Left ventricle myocardium inferior (tissue), 1 donor: Measurements from ENCODE around the gene UBA6. TPM values are rescaled to one million over a fixed set of nuclear protein-coding genes. Genes with fewer than 3 reads are reported as not detected.
"Not testable (repeated sequence)": the region's sequence is repeated elsewhere in the genome, so short reads cannot be mapped to it uniquely, and the experiment has no call there.

Experiments used
- DNase-seq: peaks from one replicate; pipeline ENCODE4 v3.0.0-alpha.2; 2020
- H3K27ac ChIP-seq: fragments of 200-600 bp; replicated peaks from 2 replicates; pipeline ENCODE4 v1.8.0; 2021
- H3K27me3 ChIP-seq: fragments of 200-600 bp; 2 replicates; pipeline ENCODE4 v1.8.0; 2021; ENCODE audit warnings: low read depth
- H3K36me3 ChIP-seq: fragments of 200-600 bp; 2 replicates; pipeline ENCODE4 v1.8.0; 2021
- H3K4me1 ChIP-seq: fragments of 200-600 bp; 2 replicates; pipeline ENCODE4 v1.8.0; 2021
- H3K4me3 ChIP-seq: fragments of 200-600 bp; 2 replicates; pipeline ENCODE4 v1.8.0; 2021; ENCODE audit warnings: mild to moderate bottlenecking, moderate library complexity
- H3K9me3 ChIP-seq: fragments of 200-600 bp; replicated peaks from 2 replicates; pipeline ENCODE4 v1.8.0; 2021
- intact Hi-C: fragments of 100-400 bp; cut with micrococcal nuclease; formaldehyde crosslinking; loops from one replicate; pipeline ENCODE4 v1.11.0; 2022
- total RNA-seq: library from RNA; stranded (reverse); fragmentation: NEBNext Ultra II Directional; extraction: Animal tissue kit (Norgen Biotek cat#: 25700); gene quantifications from one replicate; pipeline ENCODE4 v1.2.1, GENCODE V29; 2021
- TF ChIP-seq, protein P1 (sequence below): fragments of 200-600 bp; IDR thresholded peaks from 2 replicates; pipeline ENCODE4 v1.8.0; 2021; ENCODE audit warnings: antibody characterized with exemption, mild to moderate bottlenecking, borderline replicate concordance
- donor health status: DM: no; HTN: yes; CAD: no; lungs with severe emphysema.

Gene UBA6
- total RNA-seq, 1 donor from 2014 or later: 18.2 TPM

- TF ChIP-seq, protein P1, sequence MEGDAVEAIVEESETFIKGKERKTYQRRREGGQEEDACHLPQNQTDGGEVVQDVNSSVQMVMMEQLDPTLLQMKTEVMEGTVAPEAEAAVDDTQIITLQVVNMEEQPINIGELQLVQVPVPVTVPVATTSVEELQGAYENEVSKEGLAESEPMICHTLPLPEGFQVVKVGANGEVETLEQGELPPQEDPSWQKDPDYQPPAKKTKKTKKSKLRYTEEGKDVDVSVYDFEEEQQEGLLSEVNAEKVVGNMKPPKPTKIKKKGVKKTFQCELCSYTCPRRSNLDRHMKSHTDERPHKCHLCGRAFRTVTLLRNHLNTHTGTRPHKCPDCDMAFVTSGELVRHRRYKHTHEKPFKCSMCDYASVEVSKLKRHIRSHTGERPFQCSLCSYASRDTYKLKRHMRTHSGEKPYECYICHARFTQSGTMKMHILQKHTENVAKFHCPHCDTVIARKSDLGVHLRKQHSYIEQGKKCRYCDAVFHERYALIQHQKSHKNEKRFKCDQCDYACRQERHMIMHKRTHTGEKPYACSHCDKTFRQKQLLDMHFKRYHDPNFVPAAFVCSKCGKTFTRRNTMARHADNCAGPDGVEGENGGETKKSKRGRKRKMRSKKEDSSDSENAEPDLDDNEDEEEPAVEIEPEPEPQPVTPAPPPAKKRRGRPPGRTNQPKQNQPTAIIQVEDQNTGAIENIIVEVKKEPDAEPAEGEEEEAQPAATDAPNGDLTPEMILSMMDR: no peak
- Histone ChIP-seq H3K4me3 (no peak overlapping the region), H3K36me3 (peaks cover 85% of the 10 kb centered on the region), H3K9me3 (no peaks in the 10 kb centered on the region), H3K27me3 (no peaks in the 10 kb centered on the region), H3K4me1 (no peaks in the 10 kb centered on the region), H3K27ac (no peak overlapping the region)
- intact Hi-C loops: no loop called here
- no peak for DNase-seq
Observed at GRCh38 chr4:67668315-67668714, 32.6 kb downstream of the UBA6 start.

DNA sequence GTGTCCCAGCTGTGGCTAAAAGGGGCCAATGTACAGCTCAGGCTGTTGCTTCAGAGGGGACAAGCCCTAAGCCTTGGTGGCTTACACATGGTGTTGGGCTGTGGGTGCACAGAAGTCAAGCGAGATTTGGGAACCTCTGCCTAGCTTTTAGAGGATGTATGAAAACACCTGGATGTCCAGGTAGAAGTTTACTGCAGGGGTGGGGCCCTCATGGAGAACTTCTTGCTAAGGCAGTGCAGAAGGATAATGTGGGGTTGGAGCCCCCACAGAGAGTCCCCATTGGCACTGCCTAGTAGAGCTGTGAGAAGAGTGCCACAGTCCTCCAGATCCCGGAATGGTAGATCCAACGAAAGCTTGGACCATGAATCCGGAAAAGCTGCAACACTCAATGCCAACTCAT is 40.5 kb downstream of the UBA6 start:
- peaks cover 75% of the 10 kb centered on the region for H3K36me3 ChIP-seq
- H3K4me1 ChIP-seq: no peaks in the 10 kb centered on the region
- no peak overlapping the region for H3K27ac ChIP-seq
- H3K4me3 ChIP-seq: no peak overlapping the region
- intact Hi-C loops: no loop called here
- DNase-seq: no peak
- no peaks in the 10 kb centered on the region for H3K27me3 ChIP-seq
- H3K9me3 ChIP-seq: peaks cover 15% of the 10 kb centered on the region
- TF ChIP-seq, protein P1: no peak

DNA sequence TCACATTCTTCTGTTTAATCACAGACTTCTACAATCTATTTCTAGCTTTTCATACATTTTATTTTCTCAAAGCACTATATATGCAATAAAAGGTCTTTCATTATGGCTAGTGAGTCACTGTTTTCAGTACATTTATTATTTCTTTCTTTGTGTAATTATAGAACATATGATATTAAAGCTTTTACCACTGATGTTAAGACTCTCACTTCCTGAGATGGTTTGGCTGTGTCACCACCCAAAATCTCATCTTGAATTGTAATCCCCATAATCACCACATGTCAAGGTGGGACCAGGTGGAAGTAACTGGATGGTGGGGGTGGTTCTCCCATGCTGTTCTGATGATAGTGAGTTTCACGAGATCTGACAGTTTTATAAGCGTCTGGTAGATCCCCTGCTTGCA is 41.9 kb downstream of the UBA6 start:
- intact Hi-C loops: no loop called here
- Histone ChIP-seq H3K4me1 (no peaks in the 10 kb centered on the region), H3K27me3 (no peaks in the 10 kb centered on the region), H3K9me3 (peaks cover 18% of the 10 kb centered on the region), H3K4me3 (no peak overlapping the region), H3K27ac (no peak overlapping the region), H3K36me3 (peaks cover 77% of the 10 kb centered on the region)
- TF ChIP-seq, protein P1: no peak
- no peak for DNase-seq

GRCh38 chr4:67658302-67658701 is 42.7 kb downstream of the UBA6 start:
- TF ChIP-seq, protein P1: no peak
- H3K4me3 ChIP-seq: no peak overlapping the region
- peaks cover 18% of the 10 kb centered on the region for H3K9me3 ChIP-seq
- H3K4me1 ChIP-seq: no peaks in the 10 kb centered on the region
- H3K27ac ChIP-seq: no peak overlapping the region
- H3K36me3 ChIP-seq: peaks cover 79% of the 10 kb centered on the region
- intact Hi-C loops: no loop called here
- DNase-seq: no peak
- H3K27me3 ChIP-seq: no peaks in the 10 kb centered on the region

DNA sequence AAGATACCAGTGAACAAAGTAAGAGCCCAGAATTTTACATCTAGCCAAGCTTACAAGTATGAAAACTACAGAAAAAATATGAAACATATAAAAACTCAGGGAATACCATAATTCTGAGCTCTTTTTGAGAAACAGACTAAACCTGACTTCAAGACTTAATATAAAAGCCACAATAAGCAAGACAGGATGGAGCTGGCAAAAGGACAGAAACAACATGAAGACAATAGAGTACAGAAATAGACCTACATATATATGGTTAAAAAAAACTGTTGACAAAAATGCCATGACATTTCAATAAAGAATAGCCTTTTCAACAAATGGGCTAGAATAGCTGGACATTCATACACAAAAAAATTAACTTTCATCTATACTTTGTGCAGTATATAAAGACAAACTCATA is 49.4 kb downstream of the UBA6 start:
- Histone ChIP-seq H3K4me3 (no peak overlapping the region), H3K27ac (no peak overlapping the region), H3K36me3 (peaks cover 38% of the 10 kb centered on the region), H3K9me3 (peaks cover 6% of the 10 kb centered on the region), H3K27me3 (no peaks in the 10 kb centered on the region), H3K4me1 (no peaks in the 10 kb centered on the region)
- TF ChIP-seq, protein P1: no peak
- intact Hi-C loops: no loop called here
- DNase-seq: no peak

GRCh38 chr4:67638136-67638535 is 62.8 kb downstream of the UBA6 start:
- Histone ChIP-seq H3K4me3 (no peak overlapping the region), H3K27ac (no peak overlapping the region), H3K27me3 (no peaks in the 10 kb centered on the region), H3K4me1 (no peaks in the 10 kb centered on the region), H3K36me3 (peaks cover 42% of the 10 kb centered on the region), H3K9me3 (no peaks in the 10 kb centered on the region)
- DNase-seq: no peak
- intact Hi-C loops: no loop called here
- TF ChIP-seq, protein P1: no peak

- H3K27ac ChIP-seq, H3K4me1 ChIP-seq, DNase-seq, H3K4me3 ChIP-seq, H3K27me3 ChIP-seq, intact Hi-C loops, H3K9me3 ChIP-seq: not testable (repeated sequence)
- H3K36me3 ChIP-seq: peaks cover 52% of the 10 kb centered on the region
Observed at GRCh38 chr4:67636978-67637377, 64.0 kb downstream of the UBA6 start.
